Small intestine (tissue), 7 donors: Measurements from ENCODE around the gene ZGRF1. TPM values are rescaled to one million over a fixed set of nuclear protein-coding genes. Genes with fewer than 3 reads are reported as not detected.
"Not testable (repeated sequence)": the region's sequence is repeated elsewhere in the genome, so short reads cannot be mapped to it uniquely, and the experiment has no call there.

Source experiments
- DNase-seq, 2 donors: peaks; one replicate each; pipeline versions ENCODE4 v3.0.0 to v3.0.0-alpha.2; 2013
- FAIRE-seq: peaks from 2 replicates; lab custom pipeline; 2012; peaks lifted over from hg19 to GRCh38; lab: Jason Lieb, UNC
- H3K27ac ChIP-seq, 3 donors: one replicate each; pipeline ENCODE4 v1.5.1; 2013; ENCODE audit warnings: low read length in 2 of 3, mild to moderate bottlenecking in 2 of 3, control low read depth in 1 of 3, inconsistent platforms in 1 of 3, low read depth in 1 of 3, moderate library complexity in 1 of 3
- H3K27me3 ChIP-seq, 3 donors: one replicate each; pipeline ENCODE4 v1.6.1; 2013; ENCODE audit warnings: low read length in 3 of 3, inconsistent platforms in 1 of 3; ENCODE audit not compliant: control insufficient read depth in 3 of 3, insufficient read depth in 3 of 3
- H3K36me3 ChIP-seq, 3 donors: one replicate each; pipeline ENCODE4 v1.6.1; 2013; ENCODE audit warnings: low read length in 3 of 3, inconsistent platforms in 1 of 3, low read depth in 1 of 3, mild to moderate bottlenecking in 1 of 3, moderate library complexity in 1 of 3; ENCODE audit not compliant: control insufficient read depth in 3 of 3, insufficient read depth in 2 of 3
- H3K4me1 ChIP-seq, 3 donors: one replicate each; pipeline ENCODE4 v1.6.1; 2013; ENCODE audit warnings: low read length in 2 of 3, inconsistent platforms in 1 of 3, low read depth in 1 of 3, mild to moderate bottlenecking in 1 of 3, moderate library complexity in 1 of 3; ENCODE audit not compliant: control insufficient read depth in 3 of 3, insufficient read depth in 2 of 3
- H3K4me3 ChIP-seq, 3 donors: one replicate each; pipeline ENCODE4 v1.5.1; 2013; ENCODE audit warnings: low read length in 3 of 3, control low read depth in 1 of 3, inconsistent platforms in 1 of 3, low read depth in 1 of 3, mild to moderate bottlenecking in 1 of 3, moderate library complexity in 1 of 3
- H3K9me3 ChIP-seq, 2 donors: one replicate each; pipeline ENCODE4 v1.6.1; 2013; ENCODE audit warnings: low read depth in 1 of 2, low read length in 1 of 2; ENCODE audit not compliant: control insufficient read depth in 2 of 2, insufficient read depth in 1 of 2
- WGBS, 3 donors: extraction: QIAGEN DNeasy Blood & Tissue Kit; methylation state at CpG; one replicate each; pipeline ENCODE4 v1.1.7; 2013; 5-methylcytosine and 5-hydroxymethylcytosine counted together
- polyA plus RNA-seq, 4 donors: library from polyadenylated mRNA; stranded (reverse) in 3 of 4; unstranded in 1 of 4; fragments of 200-250 nt in 3 of 4; fragments of 120-200 nt in 1 of 4; gene quantifications; one replicate each; pipeline versions ENCODE4 v1.2.1 to v1.2.3, GENCODE V29; 2013
- donor health status: healthy with polysubstance abuse.
- donor health status: control.
- donor health status: control.
- donor health status: Bipolar disorder and iron deficiency.
- donor health status: healthy.

ZGRF1 gene
- polyA plus RNA-seq, 4 donors = 1.3 to 7.1 (median 2.0) TPM

GRCh38 chr4:112559053-112559452 is 77.7 kb downstream of the ZGRF1 start:
- no peak overlapping the region for H3K4me3 ChIP-seq
- no peak overlapping the region for H3K27ac ChIP-seq
- H3K9me3 ChIP-seq = no peaks in the 10 kb centered on the region
- H3K36me3 ChIP-seq = no peaks in the 10 kb centered on the region
- no peak for DNase-seq
- no peaks in the 10 kb centered on the region for H3K4me1 ChIP-seq
- no peaks in the 10 kb centered on the region for H3K27me3 ChIP-seq
- WGBS, 3 donors = 96 to 100% (median 97%) methylated on average over 3 of the region's 3 CpGs
- no peak for FAIRE-seq

GRCh38 chr4:112557676-112558411 is 78.9 kb downstream of the ZGRF1 start:
- Histone ChIP-seq H3K9me3 (no peaks in the 10 kb centered on the region), H3K27me3 (no peaks in the 10 kb centered on the region), H3K27ac (no peak overlapping the region), H3K36me3 (no peaks in the 10 kb centered on the region), H3K4me3 (no peak overlapping the region), H3K4me1 (no peaks in the 10 kb centered on the region)
- no peak for DNase-seq
- WGBS, 3 donors = 88 to 97% (median 95%) methylated on average over 2 of the region's 2 CpGs
- no peak for FAIRE-seq

- H3K4me3 ChIP-seq, H3K4me1 ChIP-seq, H3K9me3 ChIP-seq, H3K36me3 ChIP-seq, DNase-seq, FAIRE-seq, H3K27ac ChIP-seq, H3K27me3 ChIP-seq: not testable (repeated sequence)
- 94 to 100% (median 94%) methylated on average over 2 of the region's 3 CpGs for WGBS, 3 donors
These were observed 82.4 kb downstream of the ZGRF1 start for GRCh38 chr4:112554271-112554670.

GRCh38 chr4:112552668-112553067 is 84.0 kb downstream of the ZGRF1 start:
- 46 to 85% (median 49%) methylated on average over 2 of the region's 2 CpGs for whole genome bisulfite sequencing, 3 donors
- Histone ChIP-seq H3K4me3 (no peak overlapping the region), H3K9me3 (no peaks in the 10 kb centered on the region), H3K4me1 (no peaks in the 10 kb centered on the region), H3K27ac (no peak overlapping the region), H3K36me3 (peaks cover 0 to 2% (median 0%) of the 10 kb centered on the region in 3 donors), H3K27me3 (no peaks in the 10 kb centered on the region)
- FAIRE-seq (no peak), DNase-seq (no peak)

GRCh38 chr4:112550728-112551127 is 86.0 kb downstream of the ZGRF1 start:
- H3K27ac ChIP-seq = no peak overlapping the region
- no peaks in the 10 kb centered on the region for H3K9me3 ChIP-seq
- H3K4me3 ChIP-seq = no peak overlapping the region
- 98 to 100% (median 98%) methylated on average over 2 of the region's 2 CpGs for WGBS, 3 donors
- H3K27me3 ChIP-seq = no peaks in the 10 kb centered on the region
- H3K36me3 ChIP-seq = peaks cover 0 to 2% (median 0%) of the 10 kb centered on the region in 3 donors
- H3K4me1 ChIP-seq = no peaks in the 10 kb centered on the region
- DNase-seq = no peak
- FAIRE-seq = no peak

GRCh38 chr4:112546476-112546875 is 90.2 kb downstream of the ZGRF1 start:
- Histone ChIP-seq H3K4me1 (no peaks in the 10 kb centered on the region), H3K27ac (no peak overlapping the region), H3K27me3 (no peaks in the 10 kb centered on the region), H3K4me3 (no peak overlapping the region), H3K9me3 (no peaks in the 10 kb centered on the region), H3K36me3 (no peaks in the 10 kb centered on the region)
- FAIRE-seq = no peak
- no peak for DNase-seq
- 90 to 92% (median 91%) methylated on average over 2 of the region's 2 CpGs for WGBS, 3 donors

- no peaks in the 10 kb centered on the region for H3K36me3 ChIP-seq
- 92 to 94% (median 93%) methylated on average over 3 of the region's 3 CpGs for WGBS, 3 donors
- no peak overlapping the region for H3K27ac ChIP-seq
- no peaks in the 10 kb centered on the region for H3K4me1 ChIP-seq
- no peak overlapping the region for H3K4me3 ChIP-seq
- H3K9me3 ChIP-seq = no peaks in the 10 kb centered on the region
- FAIRE-seq = no peak
- DNase-seq = no peak
- no peaks in the 10 kb centered on the region for H3K27me3 ChIP-seq
These were observed 91.4 kb downstream of the ZGRF1 start for GRCh38 chr4:112545346-112545745.

- Histone ChIP-seq H3K9me3 (no peaks in the 10 kb centered on the region), H3K36me3 (no peaks in the 10 kb centered on the region), H3K27ac (no peak overlapping the region), H3K27me3 (no peaks in the 10 kb centered on the region), H3K4me1 (no peaks in the 10 kb centered on the region), H3K4me3 (no peak overlapping the region)
- no peak for DNase-seq
- FAIRE-seq = no peak
- WGBS, 3 donors = 70 to 86% (median 77%) methylated on average over 1 of the region's 1 CpG
These were observed 96.0 kb downstream of the ZGRF1 start for GRCh38 chr4:112540695-112541094.

- H3K27me3 ChIP-seq = no peaks in the 10 kb centered on the region
- DNase-seq (no peak), FAIRE-seq (no peak)
These were observed 100.6 kb downstream of the ZGRF1 start for GRCh38 chr4:112536123-112536522.

More at GRCh38 chr4:112536123-112536522, 100.6 kb downstream of the ZGRF1 start:
- Histone ChIP-seq H3K4me1 (no peaks in the 10 kb centered on the region), H3K36me3 (no peaks in the 10 kb centered on the region), H3K27ac (no peak overlapping the region), H3K4me3 (no peak overlapping the region), H3K9me3 (no peaks in the 10 kb centered on the region)
- 82 to 95% (median 86%) methylated on average over 2 of the region's 2 CpGs for WGBS, 3 donors
